Measurements from ENCODE around the gene SLC29A1. TPM values are rescaled to one million over a fixed set of nuclear protein-coding genes. Genes with fewer than 3 reads are reported as not detected.

The SLC29A1 gene
- total and polyA plus RNA-seq, 2 of the 8 experiments (the other 6 are each of a cell fraction or from before 2014, with no cell fraction given) = 187 to 558 TPM

GRCh38 chr6:44250067-44250717 lies 26.8 kb downstream of the SLC29A1 start:
- Histone ChIP-seq H3K79me2 (ENCODE audit: control insufficient read depth in 1 of 2, insufficient read depth in 2 of 2, low read length in 2 of 2) (peaks cover 27 to 56% of the 10 kb centered on the region in 2 experiments), H2BK20ac (ENCODE audit: low read length) (no peak overlapping the region), H3K79me1 (ENCODE audit: low read depth, low read length) (no peaks in the 10 kb centered on the region; the same call in 1 of the 2 replicates), H3K9me3 (ENCODE audit: insufficient read depth in 2 of 2, low read depth in 1 of 2, low read length in 1 of 2) (no peaks in the 10 kb centered on the region), H2BK12ac (ENCODE audit: low read depth, low read length) (no peak overlapping the region), H3K4ac (replicated peaks; ENCODE audit: insufficient read length, low read depth, low read length) (no peak overlapping the region), H3K27me3 (replicated peaks in 1 of 4; ENCODE audit: control insufficient read depth in 3 of 4, extremely low read depth in 1 of 4, insufficient read depth in 3 of 4, low read length in 3 of 4) (no peaks in the 10 kb centered on the region), H3K18ac (ENCODE audit: extremely low read depth, low read length) (no peak overlapping the region), H2BK5ac (ENCODE audit: low read depth, low read length) (no peak overlapping the region), H2AK5ac (ENCODE audit: low read depth, low read length) (no peak overlapping the region), H3K23ac (ENCODE audit: insufficient read length) (no peak overlapping the region), H4K91ac (replicated peaks; ENCODE audit: insufficient read length, low read length) (no peak overlapping the region), H3K4me3 (ENCODE audit: extremely low read depth in 1 of 4, insufficient read depth in 2 of 4, low read depth in 3 of 4, low read length in 4 of 4) (peak overlapping the region in 1 of 4 experiments; percentile 96; a peak in 2 of 8 replicates), H3K56ac (replicated peaks; ENCODE audit: insufficient read length, low read depth, low read length) (no peak overlapping the region), H2BK120ac (replicated peaks; ENCODE audit: low read depth, low read length) (no peak overlapping the region), H2AFZ (ENCODE audit: low read length) (no peak overlapping the region), H2BK15ac (ENCODE audit: low read length) (no peak overlapping the region), H3K4me1 (replicated peaks in 1 of 4; ENCODE audit: control insufficient read depth in 3 of 4, insufficient read depth in 4 of 4, low read length in 3 of 4) (peaks cover 5 to 18% (median 12%) of the 10 kb centered on the region in 4 experiments), H4K20me1 (replicated peaks in 1 of 2; ENCODE audit: control insufficient read depth in 1 of 2, insufficient read depth in 2 of 2, low read length in 2 of 2) (peaks cover 37 to 44% of the 10 kb centered on the region in 2 experiments), H3K36me3 (ENCODE audit: control insufficient read depth in 2 of 4, insufficient read depth in 4 of 4, low read length in 3 of 4) (peaks cover 54 to 74% (median 67%) of the 10 kb centered on the region in 4 experiments), H4K8ac (ENCODE audit: extremely low read depth, insufficient read depth, low read length) (no peak overlapping the region), H3K23me2 (ENCODE audit: low read depth, low read length) (peaks cover 12% of the 10 kb centered on the region), H3K14ac (ENCODE audit: insufficient read length) (no peak overlapping the region), H3K9ac (replicated peaks in 1 of 4; ENCODE audit: extremely low read depth in 1 of 4, low read depth in 3 of 4, low read length in 3 of 4) (no peak overlapping the region), H3K27ac (ENCODE audit: low read depth, low read length) (no peak overlapping the region), H3K4me2 (ENCODE audit: insufficient read depth in 1 of 2, low read depth in 2 of 2, low read length in 2 of 2) (peak overlapping the region; percentile 12 to 65; a peak in 1 of 4 replicates), H4K5ac (ENCODE audit: insufficient read length, low read depth, low read length) (no peak overlapping the region)
- FAIRE-seq = no peak
- TF ChIP-seq TAF7 (optimal IDR thresholded peaks at IDR 0.05; ENCODE audit: borderline replicate concordance, low read depth, low read length) = no peak
- TF ChIP-seq POLR2AphosphoS5 (IDR thresholded peaks at IDR 0.05; ENCODE audit: low read depth, low read length) = peak; percentile 87
- peak in 1 of 2 experiments; percentile 31 for TF ChIP-seq POLR2A (IDR thresholded peaks at IDR 0.05; ENCODE audit: control extremely low read depth in 1 of 2, low read depth in 2 of 2, low read length in 2 of 2)
- CTCF ChIA-PET (ENCODE audit: partially characterized antibody) = interaction anchor here (0.7 to 8.1 kb wide), 3 partner anchors 14 to 1940 kb away, joined by 3 to 102 read pairs (median 19); no protein-coding TSS in a partner anchor
- POLR2A ChIA-PET (ENCODE audit: partially characterized antibody) = interaction anchor here (0.8 to 18.9 kb wide), 18 partner anchors 8 to 134 kb away, joined by 3 to 581 read pairs (median 6); partner anchors contain the start of genes CAPN11, HSP90AB1, NFKBIE and SLC29A1
- WGBS, 2 experiments (ENCODE audit: extremely low coverage in 1 of 2, insufficient coverage in 1 of 2, insufficient read length in 1 of 2, insufficient replicate concordance in 2 of 2, low coverage in 1 of 2, low lambda C conversion rate in 2 of 2, missing lambda C conversion rate in 1 of 2) = 91 to 100% methylated on average over 1 to 6 of the region's 6 CpGs
- no peak for DNase-seq (ENCODE audit: low read depth in 1 of 2, low spot score in 2 of 2)
